HG03520 (cell line): Measurements from ENCODE around the gene TSC22D1.
"Not testable (repeated sequence)": the region's sequence is repeated elsewhere in the genome, so short reads cannot be mapped to it uniquely, and the experiment has no call there.

ENCODE experiments used
- ATAC-seq: cut with Tn5 transposase; IDR thresholded peaks from one replicate; pipeline ENCODE4 v1.9.1; 2021; ENCODE audit warnings: mild to moderate bottlenecking, moderate library complexity; ENCODE audit not compliant: unreplicated experiment

TSC22D1 gene

DNA sequence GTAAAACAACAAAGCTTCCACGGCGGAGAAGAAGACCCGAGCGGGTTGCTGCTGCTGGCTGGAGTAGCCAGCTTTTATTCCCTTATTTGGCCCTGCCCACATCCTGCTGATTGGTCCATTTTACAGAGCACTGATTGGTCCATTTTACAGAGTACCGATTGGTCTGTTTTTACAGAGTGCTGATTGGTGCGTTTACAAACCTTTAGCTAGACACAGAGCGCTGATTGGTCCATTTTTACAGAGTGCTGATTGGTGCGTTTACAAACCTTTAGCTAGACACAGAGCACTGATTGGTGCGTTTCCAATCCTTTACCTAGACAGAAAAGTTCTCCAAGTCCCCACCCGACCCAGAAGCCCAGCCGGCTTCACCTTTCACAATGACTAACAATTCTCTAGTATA, 119.9 kb downstream of the TSC22D1 start:
- not testable (repeated sequence) for ATAC-seq

DNA sequence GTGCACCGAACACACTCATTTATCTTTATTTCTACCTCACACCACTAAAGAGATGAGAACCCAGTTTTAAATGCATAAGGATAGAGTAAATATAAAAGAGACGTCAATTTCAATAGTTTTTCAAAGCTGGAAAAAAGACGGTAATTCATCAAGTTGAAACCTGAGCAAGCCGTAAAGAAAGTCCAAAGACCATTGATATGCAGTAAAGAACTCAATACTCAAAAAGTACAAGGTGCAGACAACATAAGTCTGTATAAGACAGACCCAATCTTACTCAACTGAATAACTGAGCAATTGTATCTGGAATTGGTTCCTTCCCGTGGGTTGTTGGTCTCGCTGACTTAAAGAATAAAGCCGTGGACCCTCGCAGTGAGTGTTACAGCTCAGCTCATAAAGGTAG, 120.4 kb downstream of the TSC22D1 start:
- no peak for ATAC-seq

- ATAC-seq = no peak
Measured at GRCh38 chr13:44453881-44454280, 122.2 kb downstream of the TSC22D1 start.

GRCh38 chr13:44453069-44453468, 123.1 kb downstream of the TSC22D1 start:
- no peak for ATAC-seq

- no peak for ATAC-seq
Measured at GRCh38 chr13:44452418-44452817, 123.7 kb downstream of the TSC22D1 start.

DNA sequence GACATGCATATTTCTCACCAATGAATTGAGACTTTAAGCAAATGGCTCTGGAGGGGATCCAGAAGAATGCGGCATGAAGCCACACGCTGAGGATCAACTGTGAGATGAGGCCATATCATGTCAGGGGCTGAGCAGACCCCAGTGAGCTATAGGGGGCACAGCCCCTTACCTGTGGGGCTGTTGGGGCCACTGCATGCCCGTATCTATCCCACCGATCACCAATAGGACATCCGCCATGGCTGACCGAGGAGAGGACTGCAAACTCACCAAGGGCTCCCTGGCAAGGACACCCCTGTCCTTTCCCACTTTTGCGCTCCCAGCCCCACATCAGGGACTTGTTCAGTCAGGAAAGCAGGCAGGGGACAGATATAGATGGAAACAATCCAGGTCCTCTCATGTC, 124.5 kb downstream of the TSC22D1 start:
- ATAC-seq = no peak

DNA sequence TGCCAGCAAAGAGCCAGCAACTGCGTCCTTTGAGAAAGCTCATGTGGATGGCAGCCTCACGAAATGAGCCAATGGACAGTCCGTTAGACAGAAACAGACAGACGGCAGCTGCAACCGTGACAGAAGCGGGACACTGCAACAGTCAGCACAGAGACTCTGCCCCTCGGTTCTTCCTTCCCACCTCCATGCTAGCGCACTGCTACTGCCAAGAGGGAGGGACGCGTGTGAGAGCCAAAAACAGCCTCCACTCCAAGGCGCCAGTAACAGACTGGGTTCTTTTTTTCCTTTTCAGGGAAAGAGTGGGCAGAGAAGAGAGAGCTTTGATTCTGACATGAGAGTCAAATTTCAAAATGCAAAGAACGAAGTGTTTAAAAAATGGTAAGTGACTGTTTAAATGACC, 125.0 kb downstream of the TSC22D1 start:
- no peak for ATAC-seq

- no peak for ATAC-seq
Measured at GRCh38 chr13:44449999-44450821, 125.9 kb downstream of the TSC22D1 start.

GRCh38 chr13:44448875-44449274, 127.3 kb downstream of the TSC22D1 start:
- no peak for ATAC-seq

DNA sequence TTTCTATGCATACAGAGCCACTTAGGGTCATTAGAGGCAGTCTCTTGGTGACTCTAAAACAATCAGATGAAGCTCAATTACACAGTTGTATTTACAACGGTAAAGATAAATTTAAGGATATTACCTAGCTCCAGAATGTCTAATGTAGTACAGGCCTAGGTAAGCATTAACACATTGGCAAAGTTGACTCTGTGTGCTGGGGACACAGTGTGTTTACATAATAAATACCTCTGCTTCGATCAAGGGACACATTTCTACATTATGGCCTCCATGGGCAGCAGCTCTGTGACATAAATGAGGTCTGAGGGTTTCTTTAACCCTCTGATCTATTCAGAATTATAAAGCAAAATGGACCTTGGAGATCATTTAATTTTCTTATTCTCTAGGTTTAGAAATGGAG, 127.8 kb downstream of the TSC22D1 start:
- no peak for ATAC-seq

GRCh38 chr13:44447783-44448321, 128.3 kb downstream of the TSC22D1 start:
- ATAC-seq = no peak

DNA sequence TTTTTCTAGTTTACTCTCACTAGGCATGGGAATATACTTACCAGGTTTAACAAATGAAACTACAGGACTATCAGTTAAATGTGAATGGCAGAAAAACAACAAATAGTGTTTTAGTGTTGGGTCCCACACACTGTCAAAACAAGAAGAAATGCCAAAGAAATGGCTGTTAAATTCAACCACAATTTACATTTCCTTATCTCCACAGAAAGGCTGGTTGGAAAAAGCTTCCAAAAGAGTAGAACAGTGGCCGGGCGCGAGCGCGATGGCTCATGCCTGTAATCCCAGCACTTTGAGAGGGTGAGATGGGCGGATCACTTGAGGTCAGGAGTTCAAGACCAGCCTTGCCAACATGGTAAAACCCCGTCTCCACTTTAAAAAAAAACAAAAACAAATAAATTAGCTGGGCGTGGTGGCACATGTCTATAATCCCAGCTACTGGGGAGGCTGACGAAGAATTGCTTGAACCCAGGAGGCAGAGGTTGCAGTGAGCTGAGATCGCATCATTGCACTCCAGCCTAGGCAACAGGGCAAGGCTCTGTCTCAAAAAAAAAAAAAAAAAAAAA, 136.0 kb downstream of the TSC22D1 start:
- ATAC-seq = no peak

DNA sequence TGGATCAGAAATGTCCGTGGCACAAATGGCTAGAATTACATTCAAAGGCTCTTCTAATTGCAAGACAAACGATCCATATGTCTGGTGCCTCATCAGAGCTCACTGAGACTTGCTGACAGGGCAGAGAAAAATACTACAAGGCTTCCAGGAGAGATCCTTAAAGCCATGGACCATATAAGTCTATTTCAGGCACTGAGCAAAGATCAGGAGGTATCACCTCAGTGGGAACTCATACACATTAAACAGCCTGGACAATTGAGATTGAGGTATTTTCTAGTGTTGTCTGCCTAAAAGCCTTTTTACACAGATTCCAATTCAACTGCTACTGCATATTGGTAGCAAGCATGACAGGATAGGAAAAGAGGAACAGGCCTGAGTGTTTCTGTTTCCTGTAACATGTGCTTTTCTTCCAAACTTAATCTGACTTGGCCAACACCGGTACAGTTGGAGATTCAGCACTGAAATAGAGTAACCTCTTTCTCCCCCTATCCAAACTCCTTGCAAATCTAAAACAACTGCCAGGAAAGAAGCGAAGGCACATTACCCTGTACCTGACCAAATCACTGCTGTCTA, 136.6 kb downstream of the TSC22D1 start:
- no peak for ATAC-seq

GRCh38 chr13:44438234-44438579, 137.9 kb downstream of the TSC22D1 start:
- no peak for ATAC-seq

DNA sequence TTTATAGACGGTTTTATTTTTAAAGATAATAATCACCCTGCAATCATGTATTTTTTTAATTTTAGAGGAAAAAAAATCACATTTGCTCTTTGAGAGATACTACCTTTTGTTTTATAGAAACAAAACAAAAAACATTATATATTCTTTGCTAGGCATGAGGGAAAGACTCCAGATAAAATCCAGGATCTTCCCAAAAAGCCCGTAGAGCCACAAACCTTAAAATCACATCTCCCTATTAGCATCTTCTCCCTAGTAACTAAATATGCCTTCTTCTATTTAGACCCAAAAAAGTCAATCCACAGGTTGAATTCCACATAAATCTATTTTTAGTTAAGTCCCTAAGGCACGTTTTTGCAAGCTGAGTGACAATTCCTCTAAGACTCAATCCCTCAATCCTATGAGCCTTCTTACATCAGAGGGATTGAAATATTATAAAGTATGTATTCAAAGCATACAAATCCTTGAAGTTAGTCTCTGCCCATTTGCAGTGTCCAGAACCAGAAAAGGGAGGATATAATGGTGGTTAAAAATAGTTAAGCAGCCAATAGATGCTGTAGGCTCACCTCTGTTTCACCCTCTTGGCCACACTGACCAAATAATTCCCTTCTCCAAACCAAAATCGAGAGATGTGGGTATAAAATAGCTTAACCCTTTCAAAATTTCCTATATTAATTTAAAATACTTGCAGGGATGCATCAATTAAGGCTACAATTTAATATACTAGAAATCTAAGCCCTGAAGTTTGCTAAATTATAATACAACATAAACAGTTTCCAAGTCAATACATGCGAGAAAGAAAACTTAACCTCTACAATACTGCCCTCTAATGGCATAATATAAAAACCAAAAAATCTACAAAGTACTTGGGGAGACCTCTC, 138.5 kb downstream of the TSC22D1 start:
- no peak for ATAC-seq

DNA sequence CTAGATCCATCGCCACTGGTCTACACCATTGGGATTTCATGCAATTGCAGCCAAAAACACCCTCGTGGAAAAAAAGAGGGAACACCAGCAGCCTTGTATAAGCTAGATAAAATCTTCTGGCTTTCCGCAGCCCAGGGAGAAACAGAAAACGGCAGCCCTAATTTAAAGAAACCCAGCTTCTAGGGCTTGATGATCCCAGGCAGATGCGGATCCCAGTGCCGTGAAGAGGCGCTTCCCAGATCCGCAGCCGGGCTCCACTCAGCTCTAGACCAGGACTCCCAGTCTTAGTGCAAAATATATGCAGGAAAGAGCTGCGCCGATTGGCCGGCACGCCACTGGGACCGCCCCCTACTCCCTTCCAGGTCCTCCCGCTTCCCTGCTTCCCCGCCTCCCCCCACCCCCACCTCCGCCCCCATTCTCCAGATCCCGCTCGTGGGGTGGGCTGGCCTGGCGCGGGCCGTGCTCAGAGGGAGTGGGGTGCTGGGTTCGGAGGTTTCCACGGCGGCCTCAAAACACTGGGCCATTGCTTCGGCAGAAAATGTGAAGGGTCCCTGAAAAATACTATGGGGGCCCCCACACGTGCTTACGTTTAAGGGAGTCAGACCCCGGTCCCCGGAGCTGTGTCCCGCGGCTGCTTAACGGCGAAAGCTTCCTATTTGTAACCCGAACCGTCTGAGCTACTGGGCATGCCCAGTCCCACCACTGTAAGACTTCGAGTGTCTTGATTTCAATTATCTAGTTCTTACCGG, 139.4 kb downstream of the TSC22D1 start:
- no peak for ATAC-seq

DNA sequence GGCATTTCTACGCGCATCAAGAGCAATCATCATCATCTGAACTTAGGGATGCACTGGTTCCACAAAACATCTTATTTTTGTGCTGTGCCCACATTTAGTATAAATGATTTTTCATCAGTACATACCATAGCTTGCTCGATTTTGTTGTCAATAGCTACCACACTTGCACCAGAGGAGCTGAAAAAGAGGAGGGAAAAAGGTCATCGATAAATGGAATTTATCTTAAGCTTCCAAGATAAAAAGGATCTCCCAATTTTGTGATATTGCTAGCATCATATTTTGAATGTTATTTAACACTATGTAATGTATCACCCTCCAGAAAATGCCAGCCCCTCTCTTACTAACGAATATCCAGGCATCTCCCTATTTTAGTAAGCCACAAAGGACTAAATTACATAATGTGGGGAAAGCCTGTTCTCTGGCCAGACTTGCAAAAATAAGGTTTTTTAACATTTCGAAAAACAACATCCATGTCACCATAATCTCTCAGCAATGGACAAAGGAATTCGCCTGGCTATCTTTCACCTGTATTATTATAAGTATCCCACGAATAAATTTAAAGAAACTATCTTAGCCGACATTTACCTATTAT, 140.1 kb downstream of the TSC22D1 start:
- no peak for ATAC-seq

- peak; percentile 63 for ATAC-seq
Measured at GRCh38 chr13:44435142-44435918, 140.8 kb downstream of the TSC22D1 start.

DNA sequence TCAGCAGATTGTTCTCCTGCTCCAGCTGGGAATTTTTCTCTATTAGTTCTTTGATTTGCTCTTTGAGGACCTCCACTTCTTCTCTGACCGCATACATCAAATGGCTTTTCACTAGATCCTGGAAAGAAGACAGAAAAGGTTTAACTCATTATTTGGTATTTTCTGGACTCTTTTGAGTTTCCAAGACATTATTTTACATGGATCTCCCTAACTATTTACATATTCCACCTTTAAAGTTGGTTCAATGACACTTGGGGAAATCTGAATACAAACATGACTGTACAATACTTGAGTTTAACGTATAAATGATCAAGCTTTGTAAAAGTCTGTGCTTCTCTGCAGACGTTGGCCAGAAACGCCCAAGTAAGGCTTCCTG, 141.4 kb downstream of the TSC22D1 start:
- no peak for ATAC-seq
